ENCODE measurements around the gene SLC10A7.
A peak's percentile ranks its signal among the peaks of the same experiment; 100 is the strongest.

DNA sequence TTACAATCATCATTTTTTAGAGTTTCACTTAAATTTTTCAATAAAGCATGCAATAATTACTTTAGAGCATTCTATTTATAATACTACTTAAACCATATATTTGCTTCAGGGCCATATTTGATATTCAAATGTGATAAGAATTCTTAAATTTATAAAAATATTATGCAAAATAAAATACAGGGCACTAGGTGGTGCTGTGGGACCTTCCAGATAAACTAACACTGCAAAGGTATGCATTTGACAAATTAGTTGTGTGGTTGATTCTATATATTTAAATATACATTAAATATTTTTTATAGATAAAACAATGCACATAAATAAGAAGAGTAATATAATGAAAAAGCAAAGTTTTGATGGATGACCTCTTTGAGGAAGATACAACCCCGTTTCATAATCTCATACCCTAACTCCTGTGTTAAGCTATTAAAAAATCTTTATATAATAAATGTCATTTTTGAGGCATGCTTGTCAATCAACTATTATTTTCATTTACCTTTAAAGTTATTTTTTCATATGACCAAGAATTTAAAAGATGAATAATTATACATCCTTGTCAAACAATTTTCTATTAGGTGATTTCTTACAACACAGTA is 179.0 kb downstream of the SLC10A7 start:
- TF ChIP-seq, protein P1, sequence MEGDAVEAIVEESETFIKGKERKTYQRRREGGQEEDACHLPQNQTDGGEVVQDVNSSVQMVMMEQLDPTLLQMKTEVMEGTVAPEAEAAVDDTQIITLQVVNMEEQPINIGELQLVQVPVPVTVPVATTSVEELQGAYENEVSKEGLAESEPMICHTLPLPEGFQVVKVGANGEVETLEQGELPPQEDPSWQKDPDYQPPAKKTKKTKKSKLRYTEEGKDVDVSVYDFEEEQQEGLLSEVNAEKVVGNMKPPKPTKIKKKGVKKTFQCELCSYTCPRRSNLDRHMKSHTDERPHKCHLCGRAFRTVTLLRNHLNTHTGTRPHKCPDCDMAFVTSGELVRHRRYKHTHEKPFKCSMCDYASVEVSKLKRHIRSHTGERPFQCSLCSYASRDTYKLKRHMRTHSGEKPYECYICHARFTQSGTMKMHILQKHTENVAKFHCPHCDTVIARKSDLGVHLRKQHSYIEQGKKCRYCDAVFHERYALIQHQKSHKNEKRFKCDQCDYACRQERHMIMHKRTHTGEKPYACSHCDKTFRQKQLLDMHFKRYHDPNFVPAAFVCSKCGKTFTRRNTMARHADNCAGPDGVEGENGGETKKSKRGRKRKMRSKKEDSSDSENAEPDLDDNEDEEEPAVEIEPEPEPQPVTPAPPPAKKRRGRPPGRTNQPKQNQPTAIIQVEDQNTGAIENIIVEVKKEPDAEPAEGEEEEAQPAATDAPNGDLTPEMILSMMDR (IDR thresholded peaks at IDR 0.05), result peak in 1 of 2 donors; percentile 39
- no peak for TF ChIP-seq POLR2AphosphoS5 (IDR thresholded peaks at IDR 0.05)
- no peak for TF ChIP-seq EP300 (IDR thresholded peaks at IDR 0.05)
